ENCODE measurements around the gene PABPC1L. TPM values are rescaled to one million over a fixed set of nuclear protein-coding genes. Genes with fewer than 3 reads are reported as not detected.

PABPC1L gene
- total RNA-seq, 1 experiment from 2014 or later = 90.7 TPM

DNA sequence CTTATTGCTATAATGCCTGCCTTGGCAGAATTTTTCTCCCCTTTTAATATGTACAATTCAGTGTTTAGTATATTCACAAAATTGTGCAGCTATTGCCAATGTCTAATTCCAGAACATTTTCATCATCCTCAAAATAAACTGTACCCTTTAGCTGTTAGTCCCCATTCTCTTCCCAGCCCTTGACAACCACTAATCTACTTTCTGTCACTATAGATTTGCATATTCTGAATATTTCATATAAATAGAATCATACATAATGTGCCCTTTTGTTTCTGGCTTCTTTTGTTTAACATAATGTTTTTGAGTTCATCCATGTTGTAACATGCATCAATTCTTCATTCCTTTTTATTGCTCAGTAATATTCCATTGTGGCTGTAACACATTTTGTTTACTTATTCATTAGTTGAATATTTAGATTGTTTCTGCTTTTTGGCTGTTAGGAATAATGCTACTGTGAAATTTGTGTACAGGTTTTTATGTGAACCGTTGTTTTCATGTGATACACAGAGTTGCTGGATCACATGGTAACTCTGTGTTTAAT is 78.8 kb downstream of the PABPC1L start:
- ChIA-PET POLR2A (no interaction called here), CTCF (no interaction called here)
- Mint-ChIP-seq H3K9me3 (no peaks in the 10 kb centered on the region), H3K27me3 (ENCODE audit: low read depth) (no peaks in the 10 kb centered on the region), H3K36me3 (peaks cover 15% of the 10 kb centered on the region), H3K4me1 (peaks cover 17% of the 10 kb centered on the region), H3K4me3 (no peak overlapping the region), H3K27ac (no peak overlapping the region)
- no peak for ATAC-seq
- DNase-seq (ENCODE audit: low spot score) = no peak
- TF ChIP-seq TEAD4 (CRISPR knock-in tag; IDR thresholded peaks at IDR 0.05) = no peak
- no peak for TF ChIP-seq ZNF396 (CRISPR knock-in tag; IDR thresholded peaks at IDR 0.05; ENCODE audit: borderline replicate concordance)
- no peak for TF ChIP-seq MYBL2 (CRISPR knock-in tag; IDR thresholded peaks at IDR 0.05)
- TF ChIP-seq, protein P1, sequence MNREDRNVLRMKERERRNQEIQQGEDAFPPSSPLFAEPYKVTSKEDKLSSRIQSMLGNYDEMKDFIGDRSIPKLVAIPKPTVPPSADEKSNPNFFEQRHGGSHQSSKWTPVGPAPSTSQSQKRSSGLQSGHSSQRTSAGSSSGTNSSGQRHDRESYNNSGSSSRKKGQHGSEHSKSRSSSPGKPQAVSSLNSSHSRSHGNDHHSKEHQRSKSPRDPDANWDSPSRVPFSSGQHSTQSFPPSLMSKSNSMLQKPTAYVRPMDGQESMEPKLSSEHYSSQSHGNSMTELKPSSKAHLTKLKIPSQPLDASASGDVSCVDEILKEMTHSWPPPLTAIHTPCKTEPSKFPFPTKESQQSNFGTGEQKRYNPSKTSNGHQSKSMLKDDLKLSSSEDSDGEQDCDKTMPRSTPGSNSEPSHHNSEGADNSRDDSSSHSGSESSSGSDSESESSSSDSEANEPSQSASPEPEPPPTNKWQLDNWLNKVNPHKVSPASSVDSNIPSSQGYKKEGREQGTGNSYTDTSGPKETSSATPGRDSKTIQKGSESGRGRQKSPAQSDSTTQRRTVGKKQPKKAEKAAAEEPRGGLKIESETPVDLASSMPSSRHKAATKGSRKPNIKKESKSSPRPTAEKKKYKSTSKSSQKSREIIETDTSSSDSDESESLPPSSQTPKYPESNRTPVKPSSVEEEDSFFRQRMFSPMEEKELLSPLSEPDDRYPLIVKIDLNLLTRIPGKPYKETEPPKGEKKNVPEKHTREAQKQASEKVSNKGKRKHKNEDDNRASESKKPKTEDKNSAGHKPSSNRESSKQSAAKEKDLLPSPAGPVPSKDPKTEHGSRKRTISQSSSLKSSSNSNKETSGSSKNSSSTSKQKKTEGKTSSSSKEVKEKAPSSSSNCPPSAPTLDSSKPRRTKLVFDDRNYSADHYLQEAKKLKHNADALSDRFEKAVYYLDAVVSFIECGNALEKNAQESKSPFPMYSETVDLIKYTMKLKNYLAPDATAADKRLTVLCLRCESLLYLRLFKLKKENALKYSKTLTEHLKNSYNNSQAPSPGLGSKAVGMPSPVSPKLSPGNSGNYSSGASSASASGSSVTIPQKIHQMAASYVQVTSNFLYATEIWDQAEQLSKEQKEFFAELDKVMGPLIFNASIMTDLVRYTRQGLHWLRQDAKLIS (CRISPR knock-in tag; IDR thresholded peaks at IDR 0.05; ENCODE audit: borderline replicate concordance) = no peak
- no peak for TF ChIP-seq NFE2L1 (CRISPR knock-in tag; IDR thresholded peaks at IDR 0.05)
- TF ChIP-seq, protein P2, sequence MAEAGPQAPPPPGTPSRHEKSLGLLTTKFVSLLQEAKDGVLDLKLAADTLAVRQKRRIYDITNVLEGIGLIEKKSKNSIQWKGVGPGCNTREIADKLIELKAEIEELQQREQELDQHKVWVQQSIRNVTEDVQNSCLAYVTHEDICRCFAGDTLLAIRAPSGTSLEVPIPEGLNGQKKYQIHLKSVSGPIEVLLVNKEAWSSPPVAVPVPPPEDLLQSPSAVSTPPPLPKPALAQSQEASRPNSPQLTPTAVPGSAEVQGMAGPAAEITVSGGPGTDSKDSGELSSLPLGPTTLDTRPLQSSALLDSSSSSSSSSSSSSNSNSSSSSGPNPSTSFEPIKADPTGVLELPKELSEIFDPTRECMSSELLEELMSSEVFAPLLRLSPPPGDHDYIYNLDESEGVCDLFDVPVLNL (CRISPR knock-in tag; IDR thresholded peaks at IDR 0.05; ENCODE audit: borderline replicate concordance, low read depth) = no peak
- no peak for TF ChIP-seq ZNF232 (CRISPR knock-in tag; IDR thresholded peaks at IDR 0.05)
- TF ChIP-seq, protein P3, sequence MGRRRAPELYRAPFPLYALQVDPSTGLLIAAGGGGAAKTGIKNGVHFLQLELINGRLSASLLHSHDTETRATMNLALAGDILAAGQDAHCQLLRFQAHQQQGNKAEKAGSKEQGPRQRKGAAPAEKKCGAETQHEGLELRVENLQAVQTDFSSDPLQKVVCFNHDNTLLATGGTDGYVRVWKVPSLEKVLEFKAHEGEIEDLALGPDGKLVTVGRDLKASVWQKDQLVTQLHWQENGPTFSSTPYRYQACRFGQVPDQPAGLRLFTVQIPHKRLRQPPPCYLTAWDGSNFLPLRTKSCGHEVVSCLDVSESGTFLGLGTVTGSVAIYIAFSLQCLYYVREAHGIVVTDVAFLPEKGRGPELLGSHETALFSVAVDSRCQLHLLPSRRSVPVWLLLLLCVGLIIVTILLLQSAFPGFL (CRISPR knock-in tag; IDR thresholded peaks at IDR 0.05; ENCODE audit: borderline replicate concordance) = no peak
- TF ChIP-seq JAZF1 (CRISPR knock-in tag; IDR thresholded peaks at IDR 0.05) = no peak
- TF ChIP-seq, protein P4, sequence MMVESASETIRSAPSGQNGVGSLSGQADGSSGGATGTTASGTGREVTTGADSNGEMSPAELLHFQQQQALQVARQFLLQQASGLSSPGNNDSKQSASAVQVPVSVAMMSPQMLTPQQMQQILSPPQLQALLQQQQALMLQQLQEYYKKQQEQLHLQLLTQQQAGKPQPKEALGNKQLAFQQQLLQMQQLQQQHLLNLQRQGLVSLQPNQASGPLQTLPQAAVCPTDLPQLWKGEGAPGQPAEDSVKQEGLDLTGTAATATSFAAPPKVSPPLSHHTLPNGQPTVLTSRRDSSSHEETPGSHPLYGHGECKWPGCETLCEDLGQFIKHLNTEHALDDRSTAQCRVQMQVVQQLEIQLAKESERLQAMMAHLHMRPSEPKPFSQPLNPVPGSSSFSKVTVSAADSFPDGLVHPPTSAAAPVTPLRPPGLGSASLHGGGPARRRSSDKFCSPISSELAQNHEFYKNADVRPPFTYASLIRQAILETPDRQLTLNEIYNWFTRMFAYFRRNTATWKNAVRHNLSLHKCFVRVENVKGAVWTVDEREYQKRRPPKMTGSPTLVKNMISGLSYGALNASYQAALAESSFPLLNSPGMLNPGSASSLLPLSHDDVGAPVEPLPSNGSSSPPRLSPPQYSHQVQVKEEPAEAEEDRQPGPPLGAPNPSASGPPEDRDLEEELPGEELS (CRISPR knock-in tag; IDR thresholded peaks at IDR 0.05) = no peak
- TF ChIP-seq CREM (CRISPR knock-in tag; IDR thresholded peaks at IDR 0.05) = no peak
- no peak for TF ChIP-seq ESRRA (CRISPR knock-in tag; IDR thresholded peaks at IDR 0.05; ENCODE audit: borderline replicate concordance)
- TF ChIP-seq, protein P5, sequence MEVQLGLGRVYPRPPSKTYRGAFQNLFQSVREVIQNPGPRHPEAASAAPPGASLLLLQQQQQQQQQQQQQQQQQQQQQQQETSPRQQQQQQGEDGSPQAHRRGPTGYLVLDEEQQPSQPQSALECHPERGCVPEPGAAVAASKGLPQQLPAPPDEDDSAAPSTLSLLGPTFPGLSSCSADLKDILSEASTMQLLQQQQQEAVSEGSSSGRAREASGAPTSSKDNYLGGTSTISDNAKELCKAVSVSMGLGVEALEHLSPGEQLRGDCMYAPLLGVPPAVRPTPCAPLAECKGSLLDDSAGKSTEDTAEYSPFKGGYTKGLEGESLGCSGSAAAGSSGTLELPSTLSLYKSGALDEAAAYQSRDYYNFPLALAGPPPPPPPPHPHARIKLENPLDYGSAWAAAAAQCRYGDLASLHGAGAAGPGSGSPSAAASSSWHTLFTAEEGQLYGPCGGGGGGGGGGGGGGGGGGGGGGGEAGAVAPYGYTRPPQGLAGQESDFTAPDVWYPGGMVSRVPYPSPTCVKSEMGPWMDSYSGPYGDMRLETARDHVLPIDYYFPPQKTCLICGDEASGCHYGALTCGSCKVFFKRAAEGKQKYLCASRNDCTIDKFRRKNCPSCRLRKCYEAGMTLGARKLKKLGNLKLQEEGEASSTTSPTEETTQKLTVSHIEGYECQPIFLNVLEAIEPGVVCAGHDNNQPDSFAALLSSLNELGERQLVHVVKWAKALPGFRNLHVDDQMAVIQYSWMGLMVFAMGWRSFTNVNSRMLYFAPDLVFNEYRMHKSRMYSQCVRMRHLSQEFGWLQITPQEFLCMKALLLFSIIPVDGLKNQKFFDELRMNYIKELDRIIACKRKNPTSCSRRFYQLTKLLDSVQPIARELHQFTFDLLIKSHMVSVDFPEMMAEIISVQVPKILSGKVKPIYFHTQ (CRISPR knock-in tag; IDR thresholded peaks at IDR 0.05) = no peak
- TF ChIP-seq NR2C2 (CRISPR knock-in tag; IDR thresholded peaks at IDR 0.05) = no peak
- TF ChIP-seq, protein P6, sequence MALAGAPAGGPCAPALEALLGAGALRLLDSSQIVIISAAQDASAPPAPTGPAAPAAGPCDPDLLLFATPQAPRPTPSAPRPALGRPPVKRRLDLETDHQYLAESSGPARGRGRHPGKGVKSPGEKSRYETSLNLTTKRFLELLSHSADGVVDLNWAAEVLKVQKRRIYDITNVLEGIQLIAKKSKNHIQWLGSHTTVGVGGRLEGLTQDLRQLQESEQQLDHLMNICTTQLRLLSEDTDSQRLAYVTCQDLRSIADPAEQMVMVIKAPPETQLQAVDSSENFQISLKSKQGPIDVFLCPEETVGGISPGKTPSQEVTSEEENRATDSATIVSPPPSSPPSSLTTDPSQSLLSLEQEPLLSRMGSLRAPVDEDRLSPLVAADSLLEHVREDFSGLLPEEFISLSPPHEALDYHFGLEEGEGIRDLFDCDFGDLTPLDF (CRISPR knock-in tag; IDR thresholded peaks at IDR 0.05) = no peak
- TF ChIP-seq CREB1 (CRISPR knock-in tag; IDR thresholded peaks at IDR 0.05) = no peak
- TF ChIP-seq ZNF423 (CRISPR knock-in tag; IDR thresholded peaks at IDR 0.05) = no peak
- TF ChIP-seq EMX1 (CRISPR knock-in tag; IDR thresholded peaks at IDR 0.05) = no peak
- no peak for TF ChIP-seq GABPB1 (CRISPR knock-in tag; IDR thresholded peaks at IDR 0.05)
- no peak for TF ChIP-seq SOX15 (CRISPR knock-in tag; IDR thresholded peaks at IDR 0.05)

Data from WTC11 (cell line).